ENCODE results near the gene FER.
"Not testable (repeated sequence)": the region's sequence is repeated elsewhere in the genome, so short reads cannot be mapped to it uniquely, and the experiment has no call there.

FER gene

DNA sequence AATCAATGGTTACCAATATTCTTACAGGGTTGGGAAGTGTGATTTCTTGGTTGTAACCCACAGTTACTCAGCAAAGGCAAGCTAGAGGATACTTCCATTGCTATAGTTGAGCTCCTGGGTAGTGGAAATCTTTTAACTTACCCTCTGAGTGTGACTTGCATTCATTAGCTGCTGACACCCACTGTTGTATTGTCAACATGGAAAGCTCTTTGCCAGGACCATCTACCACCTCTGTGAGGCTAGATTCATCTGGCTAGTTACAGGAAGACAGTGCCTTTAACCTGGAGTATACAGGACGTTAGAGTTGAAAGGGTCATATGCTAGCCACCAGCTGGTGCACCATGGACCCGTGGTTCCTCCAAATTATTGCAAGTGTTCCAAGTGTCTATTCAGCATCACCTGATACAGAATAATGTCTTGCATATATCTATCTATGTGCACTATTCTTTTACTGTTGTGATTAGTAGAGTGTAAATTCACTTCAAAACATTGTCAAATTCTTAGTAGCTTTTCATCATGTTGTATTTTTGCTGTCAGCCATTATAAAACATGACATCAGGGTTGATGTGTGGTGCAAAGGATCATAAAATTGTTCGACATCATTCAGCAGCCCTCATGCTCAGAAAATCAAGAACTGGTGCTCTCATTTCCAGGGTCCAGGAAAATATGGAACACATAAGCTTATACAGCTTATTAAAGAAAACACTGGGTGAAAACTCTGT, 423.1 kb downstream of the FER start:
- TF ChIP-seq, protein P1, sequence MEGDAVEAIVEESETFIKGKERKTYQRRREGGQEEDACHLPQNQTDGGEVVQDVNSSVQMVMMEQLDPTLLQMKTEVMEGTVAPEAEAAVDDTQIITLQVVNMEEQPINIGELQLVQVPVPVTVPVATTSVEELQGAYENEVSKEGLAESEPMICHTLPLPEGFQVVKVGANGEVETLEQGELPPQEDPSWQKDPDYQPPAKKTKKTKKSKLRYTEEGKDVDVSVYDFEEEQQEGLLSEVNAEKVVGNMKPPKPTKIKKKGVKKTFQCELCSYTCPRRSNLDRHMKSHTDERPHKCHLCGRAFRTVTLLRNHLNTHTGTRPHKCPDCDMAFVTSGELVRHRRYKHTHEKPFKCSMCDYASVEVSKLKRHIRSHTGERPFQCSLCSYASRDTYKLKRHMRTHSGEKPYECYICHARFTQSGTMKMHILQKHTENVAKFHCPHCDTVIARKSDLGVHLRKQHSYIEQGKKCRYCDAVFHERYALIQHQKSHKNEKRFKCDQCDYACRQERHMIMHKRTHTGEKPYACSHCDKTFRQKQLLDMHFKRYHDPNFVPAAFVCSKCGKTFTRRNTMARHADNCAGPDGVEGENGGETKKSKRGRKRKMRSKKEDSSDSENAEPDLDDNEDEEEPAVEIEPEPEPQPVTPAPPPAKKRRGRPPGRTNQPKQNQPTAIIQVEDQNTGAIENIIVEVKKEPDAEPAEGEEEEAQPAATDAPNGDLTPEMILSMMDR (IDR thresholded peaks at IDR 0.05; ENCODE audit: insufficient read depth, low read depth, low read length, missing control alignments), result no peak
- H3K4me3 ChIP-seq (ENCODE audit: low read length), result no peak overlapping the region
- DNase-seq (ENCODE audit: low read depth), result no peak

DNA sequence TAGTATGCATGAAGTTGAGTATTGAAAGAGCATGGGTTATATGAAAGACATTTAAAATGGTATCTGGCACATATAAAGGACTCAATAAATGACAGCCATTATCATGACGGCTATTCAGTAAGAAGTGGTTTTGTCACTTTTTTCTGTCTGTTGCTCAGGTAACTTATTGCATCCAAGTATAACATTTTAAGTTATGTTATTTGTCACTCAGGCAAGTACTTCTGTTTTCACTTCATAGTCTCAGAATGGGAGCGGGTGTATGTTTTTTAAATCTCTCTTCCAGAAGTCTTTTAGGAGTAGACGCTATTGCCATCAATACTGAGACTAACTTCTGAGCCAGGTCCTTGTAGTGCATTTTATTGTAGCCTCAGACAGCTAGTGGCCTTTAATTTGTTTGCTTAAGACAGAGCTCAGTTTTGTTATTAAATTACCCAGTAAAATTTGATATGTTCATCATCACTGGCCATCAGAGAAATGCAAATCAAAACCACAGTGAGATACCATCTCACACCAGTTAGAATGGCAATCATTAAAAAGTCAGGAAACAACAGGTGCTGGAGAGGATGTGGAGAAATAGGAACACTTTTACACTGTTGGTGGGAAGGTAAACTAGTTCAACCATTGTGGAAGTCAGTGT, 423.9 kb downstream of the FER start:
- not testable (repeated sequence) for DNase-seq (ENCODE audit: low read depth); H3K4me3 ChIP-seq (ENCODE audit: low read length)

DNA sequence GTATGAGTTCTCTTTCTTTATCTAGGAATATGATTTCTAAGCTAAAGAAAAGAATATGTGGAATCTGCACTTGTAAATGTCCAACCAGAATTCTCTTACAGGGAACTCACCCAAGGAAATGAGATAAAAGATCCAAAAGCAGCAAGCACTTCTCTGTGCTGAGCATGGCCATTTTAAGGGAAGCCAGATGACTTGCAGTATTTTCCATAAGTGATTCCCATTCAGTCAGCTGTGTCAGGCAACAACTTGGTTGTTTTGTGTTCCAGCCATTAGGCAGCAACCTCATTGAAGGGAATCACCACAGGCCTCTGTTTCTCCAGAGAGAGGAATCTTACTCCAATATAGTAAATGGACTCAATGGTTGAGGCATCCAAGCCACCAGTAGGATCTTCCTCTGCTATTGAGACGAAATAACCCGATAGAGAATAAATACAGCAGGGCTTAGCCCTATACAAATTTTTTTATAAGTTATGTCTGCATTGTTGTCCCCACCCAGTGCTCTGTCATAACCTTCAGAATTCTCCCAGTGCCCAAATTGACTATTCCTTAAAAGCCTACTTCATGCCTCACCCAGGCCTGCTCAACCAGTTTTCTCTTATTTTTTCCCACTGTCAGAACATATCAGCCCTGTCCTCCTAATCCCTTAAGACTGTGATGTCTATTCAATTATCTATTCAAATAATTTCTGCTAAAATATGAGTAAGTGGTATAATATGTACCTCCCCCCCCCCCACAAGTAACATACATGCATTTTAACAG, 425.5 kb downstream of the FER start:
- DNase-seq (ENCODE audit: low read depth), result peak; percentile 70
- TF ChIP-seq, protein P1 (IDR thresholded peaks at IDR 0.05; ENCODE audit: insufficient read depth, low read depth, low read length, missing control alignments), result no peak

DNA sequence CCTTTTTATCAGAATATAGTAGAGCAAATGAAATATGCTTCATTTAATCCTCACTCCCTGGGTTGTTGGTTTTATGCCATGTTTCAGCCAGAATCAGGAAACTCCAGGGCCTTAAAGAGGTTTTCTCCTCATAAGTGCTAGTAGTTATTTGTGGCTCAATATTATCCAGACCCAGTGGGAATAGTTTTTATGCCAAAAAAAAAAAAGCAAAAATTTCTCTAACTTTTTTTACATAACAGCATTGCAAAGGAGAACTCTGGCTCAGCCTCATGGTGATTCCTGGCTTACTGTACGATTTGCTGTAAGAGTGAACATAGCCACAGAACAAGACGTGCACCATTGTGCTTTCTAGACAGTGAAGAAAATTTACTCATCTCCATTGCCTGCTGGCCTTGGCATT, 429.5 kb downstream of the FER start:
- no peak overlapping the region for H3K4me3 ChIP-seq (ENCODE audit: low read length)
- no peak for DNase-seq (ENCODE audit: low read depth)
- TF ChIP-seq, protein P1 (IDR thresholded peaks at IDR 0.05; ENCODE audit: insufficient read depth, low read depth, low read length, missing control alignments), result no peak

More for the DNA sequence above, 425.5 kb downstream of the FER start:
- no peak overlapping the region for H3K4me3 ChIP-seq (ENCODE audit: low read length)

DNA sequence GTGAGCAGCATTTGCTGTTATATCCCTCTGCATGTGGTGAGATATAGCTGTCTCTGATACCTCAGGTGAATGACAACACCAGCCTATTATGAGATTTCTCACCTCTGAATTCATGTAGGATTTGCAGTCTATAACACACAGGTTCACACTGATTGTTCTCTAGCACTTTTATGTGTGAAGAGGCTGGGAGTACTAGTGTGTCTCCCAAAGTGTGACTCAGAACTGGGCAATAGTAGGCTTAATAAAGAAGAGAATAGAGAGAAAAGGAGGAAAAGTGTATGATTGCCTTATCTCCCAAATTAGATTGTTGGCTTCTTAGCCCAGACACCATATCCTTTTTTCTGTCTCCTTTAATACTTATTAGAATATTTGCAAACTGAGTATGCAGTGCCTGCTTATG, 430.1 kb downstream of the FER start:
- no peak for DNase-seq (ENCODE audit: low read depth)
- no peak overlapping the region for H3K4me3 ChIP-seq (ENCODE audit: low read length)

DNA sequence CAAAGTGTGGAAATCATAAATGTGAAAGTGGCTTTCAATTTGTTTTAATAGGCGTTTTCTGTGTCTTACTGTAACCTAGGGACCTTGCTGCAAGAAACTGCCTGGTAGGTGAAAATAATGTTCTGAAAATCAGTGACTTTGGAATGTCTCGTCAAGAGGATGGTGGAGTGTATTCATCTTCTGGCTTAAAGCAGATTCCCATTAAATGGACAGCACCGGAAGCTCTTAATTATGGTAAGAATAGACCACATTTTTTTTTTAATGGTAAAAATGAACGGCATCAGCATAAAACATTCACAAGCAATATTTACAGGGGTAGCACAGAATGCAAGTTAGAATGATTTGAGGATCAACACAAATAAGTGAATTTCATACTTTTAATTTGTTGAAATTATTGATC, 433.0 kb downstream of the FER start:
- no peak for DNase-seq (ENCODE audit: low read depth)
- H3K4me3 ChIP-seq (ENCODE audit: low read length), result no peak overlapping the region
- TF ChIP-seq, protein P1 (IDR thresholded peaks at IDR 0.05; ENCODE audit: insufficient read depth, low read depth, low read length, missing control alignments), result no peak

More for the DNA sequence above, 430.1 kb downstream of the FER start:
- TF ChIP-seq, protein P1 (IDR thresholded peaks at IDR 0.05; ENCODE audit: insufficient read depth, low read depth, low read length, missing control alignments), result no peak

DNA sequence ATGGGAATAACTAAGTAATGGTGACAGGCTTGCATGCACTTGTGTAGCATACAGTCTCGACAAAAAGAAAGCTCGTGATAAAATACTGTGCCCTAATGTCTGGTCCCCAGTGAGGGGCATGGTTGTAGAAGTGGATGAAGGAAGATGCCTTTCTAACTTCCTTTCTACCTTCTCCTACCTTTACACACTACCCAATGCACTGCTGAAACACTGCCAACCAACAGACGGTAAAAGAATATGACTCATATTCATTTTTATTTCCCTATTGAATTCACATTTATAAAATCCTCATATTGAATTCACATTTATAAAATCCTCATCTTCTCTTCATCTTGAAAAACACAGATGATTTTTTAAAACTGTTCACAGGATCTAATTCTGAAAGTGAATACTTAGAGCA, 439.1 kb downstream of the FER start:
- TF ChIP-seq, protein P1 (IDR thresholded peaks at IDR 0.05; ENCODE audit: insufficient read depth, low read depth, low read length, missing control alignments), result no peak
- H3K4me3 ChIP-seq (ENCODE audit: low read length), result no peak overlapping the region
- DNase-seq (ENCODE audit: low read depth), result peak; percentile 9

Data from epithelial cell of esophagus (primary cell).